H9 (cell line): ENCODE results near the gene AADAT. TPM values are rescaled to one million over a fixed set of nuclear protein-coding genes. Genes with fewer than 3 reads are reported as not detected.

Experiments used
- DNase-seq: peaks from one replicate; pipeline ENCODE4 v3.0.0-alpha.2; 2017
- H2AFZ ChIP-seq: one replicate; pipeline ENCODE4 v1.6.1; 2013; ENCODE audit warnings: mild to moderate bottlenecking, low read length, control low read depth, moderate library complexity
- H2AK5ac ChIP-seq: 2 replicates; pipeline ENCODE4 v1.6.1; 2013; ENCODE audit warnings: low read length, control low read depth, mixed read lengths; ENCODE audit not compliant: insufficient read length
- H2BK120ac ChIP-seq: one replicate; pipeline ENCODE4 v1.6.1; 2013; ENCODE audit warnings: low read depth, mild to moderate bottlenecking, low read length, control low read depth, inconsistent platforms; ENCODE audit not compliant: poor library complexity, severe bottlenecking
- H2BK12ac ChIP-seq: 2 replicates; pipeline ENCODE4 v1.6.1; 2013; ENCODE audit warnings: low read length, control low read depth, mixed read lengths, low read depth; ENCODE audit not compliant: insufficient read length
- H2BK15ac ChIP-seq: 2 replicates; pipeline ENCODE4 v1.6.1; 2013; ENCODE audit warnings: low read depth, low read length, control low read depth
- H2BK20ac ChIP-seq: one replicate; pipeline ENCODE4 v1.6.1; 2013; ENCODE audit warnings: low read depth, mild to moderate bottlenecking, low read length, control low read depth, inconsistent platforms; ENCODE audit not compliant: poor library complexity, severe bottlenecking
- H2BK5ac ChIP-seq: 2 replicates; pipeline ENCODE4 v1.6.1; 2013; ENCODE audit warnings: low read length, control low read depth, mixed read lengths; ENCODE audit not compliant: insufficient read length
- H3K14ac ChIP-seq: 2 replicates; pipeline ENCODE4 v1.6.1; 2013; ENCODE audit warnings: low read length, control low read depth; ENCODE audit not compliant: insufficient read depth
- H3K18ac ChIP-seq: 2 replicates; pipeline ENCODE4 v1.6.1; 2013; ENCODE audit warnings: low read depth, mild to moderate bottlenecking, mixed read lengths, low read length, control low read depth; ENCODE audit not compliant: insufficient read length
- H3K23ac ChIP-seq: 2 replicates; pipeline ENCODE4 v1.6.1; 2013; ENCODE audit warnings: low read length, control low read depth, mixed read lengths, low read depth; ENCODE audit not compliant: insufficient read length
- H3K23me2 ChIP-seq: 2 replicates; pipeline ENCODE4 v1.6.1; 2013; ENCODE audit warnings: low read depth, mild to moderate bottlenecking, mixed read lengths, low read length, control low read depth; ENCODE audit not compliant: insufficient read length, poor library complexity, severe bottlenecking
- H3K27ac ChIP-seq: 2 replicates; pipeline ENCODE4 v1.5.1; 2013; ENCODE audit warnings: low read length, control low read depth, mixed read lengths, low read depth; ENCODE audit not compliant: insufficient read length
- H3K27me3 ChIP-seq: 2 replicates; pipeline ENCODE4 v1.6.1; 2013; ENCODE audit warnings: low read length, control low read depth, inconsistent platforms; ENCODE audit not compliant: insufficient read depth
- H3K4ac ChIP-seq: 2 replicates; pipeline ENCODE4 v1.6.1; 2013; ENCODE audit warnings: low read depth, mild to moderate bottlenecking, control low read depth, inconsistent platforms, low read length, moderate library complexity
- H3K4me1 ChIP-seq: 2 replicates; pipeline ENCODE4 v1.6.1; 2013; ENCODE audit warnings: low read length, control low read depth, inconsistent platforms; ENCODE audit not compliant: insufficient read depth
- H3K4me2 ChIP-seq: 2 replicates; pipeline ENCODE4 v1.6.1; 2013; ENCODE audit warnings: low read length, control low read depth, mixed read lengths; ENCODE audit not compliant: insufficient read length, insufficient read depth
- H3K56ac ChIP-seq: 2 replicates; pipeline ENCODE4 v1.6.1; 2013; ENCODE audit warnings: low read depth, mild to moderate bottlenecking, mixed read lengths, low read length, control low read depth; ENCODE audit not compliant: insufficient read length
- H3K79me1 ChIP-seq: 2 replicates; pipeline ENCODE4 v1.6.1; 2013; ENCODE audit warnings: low read depth, mild to moderate bottlenecking, moderate library complexity, low read length, control low read depth, inconsistent platforms; ENCODE audit not compliant: insufficient read depth, poor library complexity, severe bottlenecking
- H3K79me2 ChIP-seq: 2 replicates; pipeline ENCODE4 v1.6.1; 2013; ENCODE audit warnings: low read length, control low read depth, inconsistent platforms; ENCODE audit not compliant: insufficient read depth
- H3K9ac ChIP-seq: 2 replicates; pipeline ENCODE4 v1.6.1; 2013; ENCODE audit warnings: low read length, control low read depth, mixed read lengths; ENCODE audit not compliant: insufficient read length; ENCODE audit errors: extremely low read depth
- H3K9me3 ChIP-seq: one replicate; pipeline ENCODE4 v1.6.1; 2013; ENCODE audit warnings: low read depth, low read length, inconsistent platforms; ENCODE audit not compliant: control insufficient read depth
- H3T11ph ChIP-seq: one replicate; pipeline ENCODE4 v1.6.1; 2013; ENCODE audit warnings: mild to moderate bottlenecking, low read length, control low read depth, inconsistent platforms
- H4K20me1 ChIP-seq: one replicate; pipeline ENCODE4 v1.6.1; 2013; ENCODE audit not compliant: control insufficient read depth, insufficient read length, insufficient read depth
- H4K5ac ChIP-seq: 2 replicates; pipeline ENCODE4 v1.6.1; 2013; ENCODE audit warnings: low read depth, mild to moderate bottlenecking, mixed read lengths, low read length, control low read depth; ENCODE audit not compliant: insufficient read length
- H4K8ac ChIP-seq: replicated peaks from 2 replicates; pipeline ENCODE4 v1.6.1; 2013; ENCODE audit warnings: low read length, control low read depth, mixed read lengths, low read depth; ENCODE audit not compliant: insufficient read length
- H4K91ac ChIP-seq: 2 replicates; pipeline ENCODE4 v1.6.1; 2013; ENCODE audit warnings: low read depth, mild to moderate bottlenecking, moderate library complexity, mixed read lengths, low read length, control low read depth; ENCODE audit not compliant: insufficient read length
- H3K27ac Mint-ChIP-seq, 3 experiments: 2 replicates in 2 of 3; 3 replicates in 1 of 3; pipeline ENCODE4 v1.8.0; 2020 to 2021; ENCODE audit warnings: mixed read lengths in 3 of 3, mild to moderate bottlenecking in 1 of 3, moderate library complexity in 1 of 3
- H3K27me3 Mint-ChIP-seq: 2 replicates; pipeline ENCODE4 v1.8.0; 2021; ENCODE audit warnings: low read depth, mild to moderate bottlenecking, moderate library complexity, mixed read lengths
- H3K36me3 Mint-ChIP-seq, 3 experiments: 2 replicates in 2 of 3; 3 replicates in 1 of 3; pipeline ENCODE4 v1.8.0; 2020 to 2021; ENCODE audit warnings: low read depth in 3 of 3, mixed read lengths in 3 of 3; ENCODE audit not compliant: insufficient read depth in 1 of 3
- H3K4me1 Mint-ChIP-seq, 2 experiments: 2 replicates each; pipeline ENCODE4 v1.8.0; 2020; ENCODE audit warnings: mixed read lengths in 2 of 2
- H3K4me3 Mint-ChIP-seq, 2 experiments: 2 replicates in 1 of 2; 3 replicates in 1 of 2; pipeline ENCODE4 v1.8.0; 2020 to 2021; ENCODE audit warnings: mild to moderate bottlenecking in 2 of 2, mixed read lengths in 2 of 2, moderate library complexity in 1 of 2
- H3K9me3 Mint-ChIP-seq, 2 experiments: 2 replicates in 1 of 2; 3 replicates in 1 of 2; pipeline ENCODE4 v1.8.0; 2020; ENCODE audit warnings: mild to moderate bottlenecking in 2 of 2, mixed read lengths in 2 of 2, moderate library complexity in 1 of 2
- WGBS: extraction: QIAGEN DNeasy Blood & Tissue Kit; methylation state at CpG from one replicate; pipeline ENCODE4 v1.1.7; 2013; ENCODE audit warnings: missing lambda C conversion rate, low lambda C conversion rate, mixed read lengths; ENCODE audit not compliant: insufficient read length; ENCODE audit errors: extremely low coverage; 5-methylcytosine and 5-hydroxymethylcytosine counted together
- total RNA-seq: library from RNA; stranded (reverse); gene quantifications from 2 replicates; pipeline ENCODE4 v1.2.1, GENCODE V29; 2021
- TF ChIP-seq, protein P1 (sequence below): fragments of 200-600 bp; sonication (generic); conservative IDR thresholded peaks from 3 replicates; pipeline ENCODE4 v1.8.0; 2021; ENCODE audit warnings: antibody characterized with exemption, mild to moderate bottlenecking

Gene AADAT
- total RNA-seq, 1 experiment from 2014 or later = 14.1 TPM

DNA sequence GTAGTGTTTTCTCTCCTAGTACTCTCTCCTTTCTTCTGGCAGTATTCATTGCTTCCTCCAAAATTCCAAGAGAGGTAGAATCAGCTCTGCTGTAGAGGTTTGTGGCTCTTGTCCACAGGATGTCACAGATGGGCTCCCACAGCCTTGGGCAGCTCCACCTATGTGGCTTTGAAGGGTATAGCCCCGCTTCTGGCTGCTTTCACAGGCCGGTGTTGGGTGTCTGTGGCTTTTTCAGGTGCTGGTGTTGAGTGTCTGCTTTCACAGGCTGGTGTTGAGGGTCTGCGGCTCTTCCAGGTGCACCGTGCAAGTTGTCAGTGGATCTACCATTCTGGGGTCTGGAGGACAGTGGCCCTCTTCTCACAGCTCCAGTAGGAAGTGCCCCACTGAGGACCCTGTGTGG lies 7.9 kb upstream of the AADAT start:
- Histone ChIP-seq H3K27me3 (no peaks in the 10 kb centered on the region), H3K14ac (no peak overlapping the region), H3K4me1 (no peaks in the 10 kb centered on the region), H2BK20ac (no peak overlapping the region), H2AK5ac (no peak overlapping the region), H3K79me2 (no peaks in the 10 kb centered on the region), H3T11ph (no peak overlapping the region), H3K9me3 (no peaks in the 10 kb centered on the region), H2AFZ (no peak overlapping the region), H4K8ac (no peak overlapping the region), H4K5ac (no peak overlapping the region), H3K4ac (no peak overlapping the region), H2BK5ac (no peak overlapping the region), H3K27ac (no peak overlapping the region), H3K9ac (no peak overlapping the region), H2BK12ac (no peak overlapping the region), H3K18ac (no peak overlapping the region), H3K4me2 (no peak overlapping the region), H4K20me1 (no peaks in the 10 kb centered on the region), H3K56ac (no peak overlapping the region), H2BK120ac (no peak overlapping the region), H3K23me2 (no peaks in the 10 kb centered on the region), H4K91ac (no peak overlapping the region), H3K23ac (no peak overlapping the region), H2BK15ac (no peak overlapping the region), H3K79me1 (no peaks in the 10 kb centered on the region)
- H3K27ac Mint-ChIP-seq = no peak overlapping the region
- H3K36me3 Mint-ChIP-seq = peaks cover 5 to 20% (median 8%) of the 10 kb centered on the region in 3 experiments; a peak in 5 of 7 replicates
- H3K4me1 Mint-ChIP-seq = peaks cover 17% of the 10 kb centered on the region in 2 experiments
- no peak for DNase-seq
- peaks cover 16 to 18% of the 10 kb centered on the region in 2 experiments for H3K9me3 Mint-ChIP-seq
- WGBS = no CpG with 5 or more reads among the region's 4 CpGs
- H3K27me3 Mint-ChIP-seq = no peaks in the 10 kb centered on the region; the same call in none of the 2 replicates
- TF ChIP-seq, protein P1, sequence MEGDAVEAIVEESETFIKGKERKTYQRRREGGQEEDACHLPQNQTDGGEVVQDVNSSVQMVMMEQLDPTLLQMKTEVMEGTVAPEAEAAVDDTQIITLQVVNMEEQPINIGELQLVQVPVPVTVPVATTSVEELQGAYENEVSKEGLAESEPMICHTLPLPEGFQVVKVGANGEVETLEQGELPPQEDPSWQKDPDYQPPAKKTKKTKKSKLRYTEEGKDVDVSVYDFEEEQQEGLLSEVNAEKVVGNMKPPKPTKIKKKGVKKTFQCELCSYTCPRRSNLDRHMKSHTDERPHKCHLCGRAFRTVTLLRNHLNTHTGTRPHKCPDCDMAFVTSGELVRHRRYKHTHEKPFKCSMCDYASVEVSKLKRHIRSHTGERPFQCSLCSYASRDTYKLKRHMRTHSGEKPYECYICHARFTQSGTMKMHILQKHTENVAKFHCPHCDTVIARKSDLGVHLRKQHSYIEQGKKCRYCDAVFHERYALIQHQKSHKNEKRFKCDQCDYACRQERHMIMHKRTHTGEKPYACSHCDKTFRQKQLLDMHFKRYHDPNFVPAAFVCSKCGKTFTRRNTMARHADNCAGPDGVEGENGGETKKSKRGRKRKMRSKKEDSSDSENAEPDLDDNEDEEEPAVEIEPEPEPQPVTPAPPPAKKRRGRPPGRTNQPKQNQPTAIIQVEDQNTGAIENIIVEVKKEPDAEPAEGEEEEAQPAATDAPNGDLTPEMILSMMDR = no peak
- no peak overlapping the region for H3K4me3 Mint-ChIP-seq
